Uterus (tissue), 2 donors: ENCODE measurements around the gene RSPH10B2.

Experiments
- CTCF ChIP-seq, 4 experiments: fragments of 200-600 bp in 2 of 4; fragments of 450-650 bp in 2 of 4; sonication (generic) in 2 of 4; IDR thresholded peaks; one replicate each; pipeline ENCODE4 v1.5.1; 2016 to 2019; ENCODE audit warnings: antibody characterized with exemption in 4 of 4, mild to moderate bottlenecking in 2 of 4, moderate library complexity in 1 of 4
- POLR2A ChIP-seq, 2 donors: fragments of 450-650 bp; IDR thresholded peaks; one replicate each; pipeline ENCODE4 v1.6.1; 2016; ENCODE audit warnings: antibody characterized with exemption in 2 of 2, mild to moderate bottlenecking in 1 of 2, moderate library complexity in 1 of 2

GRCh38 chr7:6730343-6730633, 23.6 kb upstream of the RSPH10B2 start:
- TF ChIP-seq POLR2A (IDR thresholded peaks at IDR 0.05) (no peak), CTCF (IDR thresholded peaks at IDR 0.05) (no peak)
